ENCODE results near the gene SYT6.

GRCh38 chr1:114082304-114082630, 71.4 kb downstream of the SYT6 start:
- TF ChIP-seq CTCF (conservative IDR thresholded peaks at IDR 0.05; ENCODE audit: low read depth, low read length): no peak
- TF ChIP-seq EZH2 (IDR thresholded peaks at IDR 0.05; ENCODE audit: borderline replicate concordance, low read depth, low read length, poor library complexity, severe bottlenecking): no peak
